ENCODE measurements around the gene EFNA5. TPM values are rescaled to one million over a fixed set of nuclear protein-coding genes. Genes with fewer than 3 reads are reported as not detected.

EFNA5 gene
- total and polyA plus RNA-seq, 4 donors: 0.14 to 0.93 (median 0.54) TPM

- H3K9me3 ChIP-seq (ENCODE audit: control insufficient read depth in 4 of 4, low read length in 3 of 4): no peaks in the 10 kb centered on the region
- no peak for TF ChIP-seq REST (IDR thresholded peaks at IDR 0.05)
- peaks cover 0 to 4% (median 0%) of the 10 kb centered on the region in 4 donors for H3K27me3 ChIP-seq (ENCODE audit: control insufficient read depth in 4 of 4, insufficient read depth in 4 of 4, low read length in 3 of 4)
- no peak overlapping the region for H3K27ac ChIP-seq (ENCODE audit: low read depth in 1 of 2, low read length in 2 of 2)
- 97% methylated on average over 2 of the region's 2 CpGs for WGBS
- H3K4me1 ChIP-seq (ENCODE audit: control insufficient read depth in 4 of 4, insufficient read depth in 4 of 4, low read length in 3 of 4): peaks cover 0 to 2% (median 0%) of the 10 kb centered on the region in 4 donors
- no peak overlapping the region for H3K9ac ChIP-seq (ENCODE audit: low read depth in 1 of 2, low read length in 2 of 2)
- no peak for DNase-seq (ENCODE audit: low spot score)
- no peaks in the 10 kb centered on the region for H3K36me3 ChIP-seq (ENCODE audit: control insufficient read depth in 4 of 4, insufficient read depth in 3 of 4, low read depth in 1 of 4, low read length in 3 of 4)
- H3K4me3 ChIP-seq (ENCODE audit: low read depth in 1 of 3, low read length in 3 of 3): no peak overlapping the region
Observed at GRCh38 chr5:107549567-107549966, 121.2 kb downstream of the EFNA5 start.

GRCh38 chr5:107548477-107548876, 122.3 kb downstream of the EFNA5 start:
- no peak for DNase-seq (ENCODE audit: low spot score)
- H3K9ac ChIP-seq (ENCODE audit: low read depth in 1 of 2, low read length in 2 of 2): no peak overlapping the region
- WGBS: 94% methylated on average over 4 of the region's 4 CpGs
- H3K27me3 ChIP-seq (ENCODE audit: control insufficient read depth in 4 of 4, insufficient read depth in 4 of 4, low read length in 3 of 4): peaks cover 0 to 4% (median 0%) of the 10 kb centered on the region in 4 donors
- H3K4me1 ChIP-seq (ENCODE audit: control insufficient read depth in 4 of 4, insufficient read depth in 4 of 4, low read length in 3 of 4): peaks cover 0 to 2% (median 1%) of the 10 kb centered on the region in 4 donors
- no peak for TF ChIP-seq GABPA (IDR thresholded peaks at IDR 0.05 in 1 of 2, conservative IDR thresholded peaks at IDR 0.05 in 1 of 2)
- H3K9me3 ChIP-seq (ENCODE audit: control insufficient read depth in 4 of 4, low read length in 3 of 4): no peaks in the 10 kb centered on the region
- H3K36me3 ChIP-seq (ENCODE audit: control insufficient read depth in 4 of 4, insufficient read depth in 3 of 4, low read depth in 1 of 4, low read length in 3 of 4): no peaks in the 10 kb centered on the region
- H3K4me3 ChIP-seq (ENCODE audit: low read depth in 1 of 3, low read length in 3 of 3): no peak overlapping the region
- no peak overlapping the region for H3K27ac ChIP-seq (ENCODE audit: low read depth in 1 of 2, low read length in 2 of 2)

GRCh38 chr5:107546719-107547118, 124.0 kb downstream of the EFNA5 start:
- Histone ChIP-seq H3K27me3 (ENCODE audit: control insufficient read depth in 4 of 4, insufficient read depth in 4 of 4, low read length in 3 of 4) (no peaks in the 10 kb centered on the region), H3K36me3 (ENCODE audit: control insufficient read depth in 4 of 4, insufficient read depth in 3 of 4, low read depth in 1 of 4, low read length in 3 of 4) (no peaks in the 10 kb centered on the region), H3K27ac (ENCODE audit: low read depth in 1 of 2, low read length in 2 of 2) (no peak overlapping the region), H3K9me3 (ENCODE audit: control insufficient read depth in 4 of 4, low read length in 3 of 4) (no peaks in the 10 kb centered on the region), H3K4me1 (ENCODE audit: control insufficient read depth in 4 of 4, insufficient read depth in 4 of 4, low read length in 3 of 4) (peaks cover 0 to 12% (median 5%) of the 10 kb centered on the region in 4 donors), H3K4me3 (ENCODE audit: low read depth in 1 of 3, low read length in 3 of 3) (no peak overlapping the region), H3K9ac (ENCODE audit: low read depth in 1 of 2, low read length in 2 of 2) (no peak overlapping the region)
- WGBS: 97% methylated on average over 1 of the region's 1 CpG
- no peak for DNase-seq (ENCODE audit: low spot score)
- TF ChIP-seq FOXA1 (IDR thresholded peaks at IDR 0.05): no peak
- no peak for TF ChIP-seq NR2F2 (IDR thresholded peaks at IDR 0.05)
- no peak for TF ChIP-seq ATF3 (IDR thresholded peaks at IDR 0.05)
- no peak for TF ChIP-seq HNF4A (conservative IDR thresholded peaks at IDR 0.05)
- TF ChIP-seq RAD21 (IDR thresholded peaks at IDR 0.05): no peak
- no peak for TF ChIP-seq ZBTB33 (IDR thresholded peaks at IDR 0.05)
- TF ChIP-seq JUND (IDR thresholded peaks at IDR 0.05): no peak
- TF ChIP-seq YY1 (IDR thresholded peaks at IDR 0.05): no peak

Measured in liver (tissue), 9 donors.